Fibroblast of lung (primary cell): Measurements from ENCODE around the gene CCL3.

Experiments used
- CTCF ChIP-seq, 2 donors: IDR thresholded peaks in 1 of 2; conservative IDR thresholded peaks in 1 of 2; 1 replicate in 1 of 2; 2 replicates in 1 of 2; pipeline ENCODE4 v1.5.1; 2011 to 2012; ENCODE audit warnings: low read length in 2 of 2, control low read depth in 1 of 2, inconsistent platforms in 1 of 2, low read depth in 1 of 2, mild to moderate bottlenecking in 1 of 2
- EZH2 ChIP-seq: IDR thresholded peaks from 2 replicates; pipeline ENCODE4 v1.5.1; 2012; ENCODE audit warnings: low read length, control low read depth, mild to moderate bottlenecking; ENCODE audit errors: missing control alignments

GRCh38 chr17:36071751-36072150, 18.2 kb downstream of the CCL3 start:
- TF ChIP-seq CTCF (conservative IDR thresholded peaks at IDR 0.05 in 1 of 2, IDR thresholded peaks at IDR 0.05 in 1 of 2; ENCODE audit: low read depth in 1 of 2, low read length in 2 of 2) = no peak
- TF ChIP-seq EZH2 = no peak
